Measurements from ENCODE around the gene CRYGB. TPM values are rescaled to one million over a fixed set of nuclear protein-coding genes. Genes with fewer than 3 reads are reported as not detected.
A peak's percentile ranks its signal among the peaks of the same experiment; 100 is the strongest.
"Not testable (repeated sequence)": the region's sequence is repeated elsewhere in the genome, so short reads cannot be mapped to it uniquely, and the experiment has no call there.

The CRYGB gene
- total and polyA plus RNA-seq, 2 experiments from 2014 or later: not detected

GRCh38 chr2:208142240-208142924, 3.6 kb downstream of the CRYGB start:
- no peak overlapping the region for H3K4me3 ChIP-seq
- peak in 1 of 2 donors; percentile 12 for DNase-seq (ENCODE audit: low read depth in 1 of 2, low spot score in 1 of 2)

GRCh38 chr2:208139447-208139846, 6.5 kb downstream of the CRYGB start:
- Histone ChIP-seq H3K27me3 (no peaks in the 10 kb centered on the region), H3K36me3 (no peaks in the 10 kb centered on the region), H3K9me3 (ENCODE audit: low read depth) (no peaks in the 10 kb centered on the region), H3K4me1 (ENCODE audit: low read depth) (no peaks in the 10 kb centered on the region), H3K27ac (no peak overlapping the region), H3K4me3 (no peak overlapping the region)
- TF ChIP-seq CTCF (IDR thresholded peaks at IDR 0.05; ENCODE audit: low read depth, low read length): no peak
- no peak for DNase-seq (ENCODE audit: low read depth in 1 of 2, low spot score in 1 of 2)

More at GRCh38 chr2:208142240-208142924, 3.6 kb downstream of the CRYGB start:
- no peaks in the 10 kb centered on the region for H3K4me1 ChIP-seq (ENCODE audit: low read depth)
- H3K27me3 ChIP-seq: no peaks in the 10 kb centered on the region
- no peaks in the 10 kb centered on the region for H3K9me3 ChIP-seq (ENCODE audit: low read depth)
- no peaks in the 10 kb centered on the region for H3K36me3 ChIP-seq
- no peak for TF ChIP-seq CTCF (IDR thresholded peaks at IDR 0.05; ENCODE audit: low read depth, low read length)
- H3K27ac ChIP-seq: no peak overlapping the region

GRCh38 chr2:208138334-208138733, 7.6 kb downstream of the CRYGB start:
- not testable (repeated sequence) for H3K27ac ChIP-seq; H3K27me3 ChIP-seq; H3K4me1 ChIP-seq (ENCODE audit: low read depth); H3K4me3 ChIP-seq; H3K9me3 ChIP-seq (ENCODE audit: low read depth); H3K36me3 ChIP-seq; DNase-seq (ENCODE audit: low read depth in 1 of 2, low spot score in 1 of 2)

GRCh38 chr2:208136716-208137094, 9.3 kb downstream of the CRYGB start:
- Histone ChIP-seq H3K9me3 (ENCODE audit: low read depth) (no peaks in the 10 kb centered on the region), H3K27ac (no peak overlapping the region), H3K4me3 (no peak overlapping the region), H3K36me3 (no peaks in the 10 kb centered on the region), H3K27me3 (no peaks in the 10 kb centered on the region), H3K4me1 (ENCODE audit: low read depth) (no peaks in the 10 kb centered on the region)
- no peak for TF ChIP-seq CTCF (IDR thresholded peaks at IDR 0.05; ENCODE audit: low read depth, low read length)
- DNase-seq (ENCODE audit: low read depth in 1 of 2, low spot score in 1 of 2): no peak

- no peak for TF ChIP-seq CTCF (IDR thresholded peaks at IDR 0.05; ENCODE audit: low read depth, low read length)
- Histone ChIP-seq H3K4me3 (no peak overlapping the region), H3K4me1 (ENCODE audit: low read depth) (no peaks in the 10 kb centered on the region), H3K27me3 (no peaks in the 10 kb centered on the region), H3K9me3 (ENCODE audit: low read depth) (no peaks in the 10 kb centered on the region), H3K36me3 (no peaks in the 10 kb centered on the region), H3K27ac (no peak overlapping the region)
- no peak for DNase-seq (ENCODE audit: low read depth in 1 of 2, low spot score in 1 of 2)
These were observed 9.9 kb downstream of the CRYGB start for GRCh38 chr2:208135794-208136715.
